ENCODE results near the gene SPTAN1. TPM values are rescaled to one million over a fixed set of nuclear protein-coding genes. Genes with fewer than 3 reads are reported as not detected.

The SPTAN1 gene
- total and polyA plus RNA-seq, 2 experiments from 2014 or later: 108 to 195 TPM

- TF ChIP-seq ZNF462 (CRISPR knock-in tag; IDR thresholded peaks at IDR 0.05) (no peak), POLR2AphosphoS5 (IDR thresholded peaks at IDR 0.05; ENCODE audit: low read depth) (no peak), CREB1 (CRISPR knock-in tag; IDR thresholded peaks at IDR 0.05; ENCODE audit: low read depth) (no peak), STAT1 (IDR thresholded peaks at IDR 0.05; ENCODE audit: unreplicated experiment) (no peak)
Measured at GRCh38 chr9:128577206-128577605, 24.8 kb downstream of the SPTAN1 start (continued).

GRCh38 chr9:128579194-128579593 lies 26.8 kb downstream of the SPTAN1 start:
- Histone ChIP-seq H3K4me1 (ENCODE audit: insufficient read depth) (no peaks in the 10 kb centered on the region), H3K79me2 (replicated peaks; ENCODE audit: insufficient read depth) (no peaks in the 10 kb centered on the region), H3K4me2 (no peak overlapping the region), H3K27ac (ENCODE audit: low read depth) (no peak overlapping the region), H3K27me3 (ENCODE audit: insufficient read depth) (no peaks in the 10 kb centered on the region), H4K20me1 (replicated peaks; ENCODE audit: insufficient read depth) (peaks cover 30% of the 10 kb centered on the region; the same call in 1 of the 2 replicates), H3F3A (replicated peaks; ENCODE audit: low read depth) (peaks cover 6% of the 10 kb centered on the region), H2AFZ (no peak overlapping the region), H3K4me3 (no peak overlapping the region), H3K36me3 (ENCODE audit: insufficient read depth) (peaks cover 84% of the 10 kb centered on the region), H3K9me2 (ENCODE audit: insufficient read depth) (no peaks in the 10 kb centered on the region)
- H3K4me3 Mint-ChIP-seq: no peak overlapping the region
- H3K36me3 Mint-ChIP-seq (ENCODE audit: low read depth): peaks cover 95% of the 10 kb centered on the region
- H3K27ac Mint-ChIP-seq: no peak overlapping the region
- TF ChIP-seq ETS1 (IDR thresholded peaks at IDR 0.05) (no peak), EZH2phosphoT487 (IDR thresholded peaks at IDR 0.05; ENCODE audit: unreplicated experiment) (no peak), JUNB (IDR thresholded peaks at IDR 0.05; ENCODE audit: unreplicated experiment) (no peak)
- no peaks in the 10 kb centered on the region for H3K9me3 Mint-ChIP-seq
- ATAC-seq: no peak
- no peaks in the 10 kb centered on the region for H3K4me1 Mint-ChIP-seq
- H3K27me3 Mint-ChIP-seq (ENCODE audit: insufficient read depth, low read depth, poor library complexity): no peaks in the 10 kb centered on the region
- no peak for DNase-seq (ENCODE audit: low spot score)
